ENCODE measurements around the gene RPS6KB2. TPM values are rescaled to one million over a fixed set of nuclear protein-coding genes. Genes with fewer than 3 reads are reported as not detected.

RPS6KB2 gene
- total and polyA plus RNA-seq, 4 donors = 26.3 to 69.5 (median 56.2) TPM

GRCh38 chr11:67437082-67437808 lies 9.0 kb downstream of the RPS6KB2 start, which contains the start of gene PTPRCAP:
TSS of gene PTPRCAP (minus strand) at chr11:67437682. CDS start at chr11:67437619, 63 bp downstream.
- no peak for DNase-seq
- Histone ChIP-seq H3K4me1 (ENCODE audit: control insufficient read depth in 5 of 5, insufficient read depth in 5 of 5, low read length in 5 of 5) (peaks cover 0 to 2% (median 0%) of the 10 kb centered on the region in 5 donors), H3K4me3 (no peak within 1 kb of the TSS), H3K9ac (ENCODE audit: insufficient read depth in 1 of 2, low read length in 2 of 2) (no peak within 1 kb of the TSS), H3K36me3 (ENCODE audit: control insufficient read depth in 4 of 4, insufficient read depth in 4 of 4, low read length in 4 of 4) (peaks cover 0 to 79% (median 9%) of the 10 kb centered on the region in 4 donors), H3K9me3 (ENCODE audit: control insufficient read depth in 4 of 4, insufficient read depth in 3 of 4, low read length in 3 of 4) (no peaks in the 10 kb centered on the region), H3K27me3 (ENCODE audit: control insufficient read depth in 3 of 3, insufficient read depth in 3 of 3, low read length in 2 of 3) (no peaks in the 10 kb centered on the region), H3K27ac (ENCODE audit: low read depth in 1 of 2, low read length in 1 of 2) (no peak within 1 kb of the TSS)
- no peak for ATAC-seq (ENCODE audit: insufficient read depth, low FRiP score)
- WGBS, 2 donors = 36 to 54% methylated on average over 24 to 26 of the region's 26 CpGs
- TF ChIP-seq CTCF (IDR thresholded peaks at IDR 0.05; ENCODE audit: control extremely low read depth, extremely low read depth) = no peak

- peaks cover 0 to 7% (median 3%) of the 10 kb centered on the region in 5 donors for H3K4me1 ChIP-seq (ENCODE audit: control insufficient read depth in 5 of 5, insufficient read depth in 5 of 5, low read length in 5 of 5)
- peaks cover 0 to 74% (median 9%) of the 10 kb centered on the region in 4 donors for H3K36me3 ChIP-seq (ENCODE audit: control insufficient read depth in 4 of 4, insufficient read depth in 4 of 4, low read length in 4 of 4)
- no peak overlapping the region for H3K4me3 ChIP-seq
- H3K9ac ChIP-seq (ENCODE audit: insufficient read depth in 1 of 2, low read length in 2 of 2) = no peak overlapping the region
- H3K27ac ChIP-seq (ENCODE audit: low read depth in 1 of 2, low read length in 1 of 2) = no peak overlapping the region
- ATAC-seq (ENCODE audit: insufficient read depth, low FRiP score) (no peak), DNase-seq (no peak)
- WGBS, 2 donors = 51 to 66% methylated on average over 3 of the region's 3 CpGs
- H3K9me3 ChIP-seq (ENCODE audit: control insufficient read depth in 4 of 4, insufficient read depth in 3 of 4, low read length in 3 of 4) = no peaks in the 10 kb centered on the region
- no peaks in the 10 kb centered on the region for H3K27me3 ChIP-seq (ENCODE audit: control insufficient read depth in 3 of 3, insufficient read depth in 3 of 3, low read length in 2 of 3)
- no peak for TF ChIP-seq CTCF (IDR thresholded peaks at IDR 0.05; ENCODE audit: control extremely low read depth, extremely low read depth)
Observed at GRCh38 chr11:67437809-67438157, 9.5 kb downstream of the RPS6KB2 start.

GRCh38 chr11:67438158-67438902 lies 10.0 kb downstream of the RPS6KB2 start:
- DNase-seq = no peak

More at GRCh38 chr11:67438158-67438902, 10.0 kb downstream of the RPS6KB2 start:
- 84 to 86% methylated on average over 34 to 41 of the region's 41 CpGs for WGBS, 2 donors
- TF ChIP-seq CTCF (IDR thresholded peaks at IDR 0.05; ENCODE audit: control extremely low read depth, extremely low read depth) = no peak
- peaks cover 0 to 69% (median 9%) of the 10 kb centered on the region in 4 donors for H3K36me3 ChIP-seq (ENCODE audit: control insufficient read depth in 4 of 4, insufficient read depth in 4 of 4, low read length in 4 of 4)
- H3K9ac ChIP-seq (ENCODE audit: insufficient read depth in 1 of 2, low read length in 2 of 2) = no peak overlapping the region
- ATAC-seq (ENCODE audit: insufficient read depth, low FRiP score) = no peak
- H3K4me1 ChIP-seq (ENCODE audit: control insufficient read depth in 5 of 5, insufficient read depth in 5 of 5, low read length in 5 of 5) = peaks cover 0 to 7% (median 3%) of the 10 kb centered on the region in 5 donors
- no peak overlapping the region for H3K4me3 ChIP-seq
- H3K9me3 ChIP-seq (ENCODE audit: control insufficient read depth in 4 of 4, insufficient read depth in 3 of 4, low read length in 3 of 4) = no peaks in the 10 kb centered on the region
- no peak overlapping the region for H3K27ac ChIP-seq (ENCODE audit: low read depth in 1 of 2, low read length in 1 of 2)
- H3K27me3 ChIP-seq (ENCODE audit: control insufficient read depth in 3 of 3, insufficient read depth in 3 of 3, low read length in 2 of 3) = no peaks in the 10 kb centered on the region

All from lung (tissue), 12 donors.